ENCODE results near the gene PPP5C.

GRCh38 chr19:46337487-46337886 is 9.4 kb upstream of the PPP5C start:
- TF ChIP-seq, protein P1, sequence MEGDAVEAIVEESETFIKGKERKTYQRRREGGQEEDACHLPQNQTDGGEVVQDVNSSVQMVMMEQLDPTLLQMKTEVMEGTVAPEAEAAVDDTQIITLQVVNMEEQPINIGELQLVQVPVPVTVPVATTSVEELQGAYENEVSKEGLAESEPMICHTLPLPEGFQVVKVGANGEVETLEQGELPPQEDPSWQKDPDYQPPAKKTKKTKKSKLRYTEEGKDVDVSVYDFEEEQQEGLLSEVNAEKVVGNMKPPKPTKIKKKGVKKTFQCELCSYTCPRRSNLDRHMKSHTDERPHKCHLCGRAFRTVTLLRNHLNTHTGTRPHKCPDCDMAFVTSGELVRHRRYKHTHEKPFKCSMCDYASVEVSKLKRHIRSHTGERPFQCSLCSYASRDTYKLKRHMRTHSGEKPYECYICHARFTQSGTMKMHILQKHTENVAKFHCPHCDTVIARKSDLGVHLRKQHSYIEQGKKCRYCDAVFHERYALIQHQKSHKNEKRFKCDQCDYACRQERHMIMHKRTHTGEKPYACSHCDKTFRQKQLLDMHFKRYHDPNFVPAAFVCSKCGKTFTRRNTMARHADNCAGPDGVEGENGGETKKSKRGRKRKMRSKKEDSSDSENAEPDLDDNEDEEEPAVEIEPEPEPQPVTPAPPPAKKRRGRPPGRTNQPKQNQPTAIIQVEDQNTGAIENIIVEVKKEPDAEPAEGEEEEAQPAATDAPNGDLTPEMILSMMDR (IDR thresholded peaks at IDR 0.05): no peak
- no peak for TF ChIP-seq POLR2A (IDR thresholded peaks at IDR 0.05)
